Heart left ventricle (tissue), 16 donors: Measurements from ENCODE around the gene DLGAP1. TPM values are rescaled to one million over a fixed set of nuclear protein-coding genes. Genes with fewer than 3 reads are reported as not detected.

Source experiments
- ATAC-seq, 4 donors: fragments of 200-7000 bp; cut with Tn5 transposase; one replicate each; pipeline ENCODE4 v1.9.1; 2020 to 2022; ENCODE audit warnings: moderate library complexity in 4 of 4, mild to moderate bottlenecking in 3 of 4, moderate number of reproducible peaks in 1 of 4
- DNase-seq, 5 donors: peaks; one replicate each; pipeline ENCODE4 v3.0.0-alpha.2; 2020
- H3K27ac ChIP-seq, 12 donors: fragments of 200-600 bp; sonication (generic) in 4 of 12; one replicate each; pipeline versions ENCODE4 v1.5.0 to v1.8.0; 2016 to 2022; ENCODE audit warnings: mild to moderate bottlenecking in 2 of 12
- H3K27me3 ChIP-seq, 9 donors: fragments of 200-600 bp; sonication (generic) in 2 of 9; one replicate each; pipeline versions ENCODE4 v1.5.1 to v1.8.0; 2016 to 2022; ENCODE audit warnings: mild to moderate bottlenecking in 3 of 9
- H3K36me3 ChIP-seq, 9 donors: fragments of 200-600 bp; sonication (generic) in 2 of 9; one replicate each; pipeline versions ENCODE4 v1.5.0 to v1.8.0; 2018 to 2022; ENCODE audit warnings: mild to moderate bottlenecking in 2 of 9
- H3K4me1 ChIP-seq, 12 donors: fragments of 200-600 bp; sonication (generic) in 4 of 12; one replicate each; pipeline versions ENCODE4 v1.5.0 to v1.8.0; 2016 to 2022; ENCODE audit warnings: mild to moderate bottlenecking in 3 of 12
- H3K4me3 ChIP-seq, 12 donors: fragments of 200-600 bp; sonication (generic) in 4 of 12; one replicate each; pipeline versions ENCODE4 v1.5.0 to v1.8.0; 2017 to 2022; ENCODE audit warnings: mild to moderate bottlenecking in 9 of 12, moderate library complexity in 4 of 12
- H3K9me3 ChIP-seq, 12 donors: fragments of 200-600 bp; sonication (generic) in 4 of 12; one replicate each; pipeline versions ENCODE4 v1.5.0 to v1.8.0; 2016 to 2022; ENCODE audit warnings: mild to moderate bottlenecking in 1 of 12
- CTCF ChIP-seq, 12 donors: fragments of 200-600 bp; sonication (generic) in 4 of 12; IDR thresholded peaks; one replicate each; pipeline versions ENCODE4 v1.5.0 to v1.8.0; 2018 to 2022; ENCODE audit warnings: antibody characterized with exemption in 12 of 12, mild to moderate bottlenecking in 5 of 12
- POLR2A ChIP-seq, 2 donors: fragments of 450-650 bp; IDR thresholded peaks; one replicate each; pipeline ENCODE4 v1.6.1; 2017; ENCODE audit warnings: antibody characterized with exemption in 2 of 2, mild to moderate bottlenecking in 2 of 2, moderate library complexity in 2 of 2
- WGBS, 4 donors: extraction: QIAGEN DNeasy Blood & Tissue Kit in 2 of 4; methylation state at CpG; one replicate each; pipeline versions ENCODE4 v1.1.5 to v1.1.7; 2013 to 2018; 5-methylcytosine and 5-hydroxymethylcytosine counted together
- intact Hi-C, 10 donors: fragments of 100-400 bp; cut with DNase I; formaldehyde crosslinking; loops; one replicate each; pipeline versions ENCODE4 v1.11.1 to v1.14.2; 2022
- polyA plus RNA-seq, 2 donors: library from polyadenylated mRNA; stranded (reverse); fragments of 200-250 nt; gene quantifications; one replicate each; pipeline ENCODE4 v1.2.3, GENCODE V29; 2013
- total RNA-seq, 9 donors: library from RNA; depleted of rRNA in 2 of 9; stranded (reverse); fragments of >200 nt in 2 of 9; fragmentation: NEBNext Ultra II Directional in 3 of 9; extraction: Animal tissue kit (Norgen Biotek cat#: 25700) in 3 of 9; gene quantifications; one replicate each; pipeline versions ENCODE4 v1.1.0 to v1.2.4, GENCODE V29; 2016 to 2023
- donor health status: ischemic (EF 13 %, LVEDD 7.1; RV severe dilation, severe dysfunction).
- donor health status: healthy with polysubstance abuse.
- donor health status: DM: no; HTN: yes; CAD: no.
- donor health status: DM: no; HTN: no; CAD: no.
- donor health status: ischemic (EF 25% LVEDD 6.9; RV normal size, moderate dysfunction).
- donor health status: ischemic (EF 25% LVEDD 5.7; RV mildly dilated, moderate dysfunction).
- donor health status: healthy.
- donor health status: DM: yes; HTN: yes; CAD: no.
- donor health status: ischemic (EF 35%, LVEDD 5.7; RV mildly dilated, moderate dysfunction).
- donor health status: nonischemic (EF 11% LVEDD 7.7; RV severe dilation, severe dysfunction).
- donor health status: DM: yes; HTN: yes; CAD: no.
- donor health status: PGD.
- donor health status: ischemic (EF 29% LVEDD 5.4; RV normal size, mild dysfunction).
- donor health status: nonischemic (EF 23%, LVEDD 6.1; RV moderate dilation, normal function).

Gene DLGAP1
- total and polyA plus RNA-seq, 11 donors: 0.10 to 5.5 (median 0.40) TPM; not detected in 1

- DNase-seq (no peak), ATAC-seq (no peak)
- Histone ChIP-seq H3K27ac (no peak overlapping the region), H3K9me3 (peaks cover 0 to 5% (median 0%) of the 10 kb centered on the region in 12 donors), H3K4me1 (peaks cover 0 to 11% (median 0%) of the 10 kb centered on the region in 12 donors), H3K36me3 (no peaks in the 10 kb centered on the region), H3K4me3 (no peak overlapping the region), H3K27me3 (no peaks in the 10 kb centered on the region)
- intact Hi-C loops: no loop called here
- TF ChIP-seq CTCF (IDR thresholded peaks at IDR 0.05): no peak
- TF ChIP-seq POLR2A (IDR thresholded peaks at IDR 0.05): no peak
- 78 to 94% (median 88%) methylated on average over 2 of the region's 2 CpGs for WGBS, 4 donors
Measured at GRCh38 chr18:3692691-3693090, 762.4 kb downstream of the DLGAP1 start.

DNA sequence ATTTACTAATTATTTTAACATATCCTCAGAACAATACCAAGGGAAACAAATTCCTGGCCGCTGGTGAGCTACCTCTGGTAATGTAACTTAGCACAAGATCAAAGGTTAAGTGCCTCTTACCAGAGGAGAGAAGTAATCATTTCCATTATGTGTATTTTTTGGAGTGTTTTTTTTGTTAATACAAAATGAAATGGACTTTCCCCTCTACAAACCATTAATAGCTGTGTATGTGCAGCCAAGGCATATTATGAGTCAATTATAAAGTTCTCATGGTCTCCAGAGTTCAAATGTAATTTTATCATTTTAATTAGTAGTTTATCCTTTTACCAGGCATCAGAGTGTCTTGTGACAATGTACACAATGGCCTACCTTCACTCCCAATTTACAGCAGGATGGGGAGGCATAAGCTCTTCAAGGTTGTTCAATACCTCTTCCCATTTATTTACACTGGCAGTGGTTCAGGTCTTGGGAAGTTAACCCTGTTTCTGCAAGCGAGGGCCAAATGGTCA lies 762.9 kb downstream of the DLGAP1 start:
- Histone ChIP-seq H3K4me1 (peaks cover 0 to 11% (median 0%) of the 10 kb centered on the region in 12 donors), H3K36me3 (no peaks in the 10 kb centered on the region), H3K27ac (no peak overlapping the region), H3K4me3 (no peak overlapping the region), H3K27me3 (no peaks in the 10 kb centered on the region), H3K9me3 (peaks cover 0 to 10% (median 0%) of the 10 kb centered on the region in 12 donors)
- ATAC-seq: peak in 1 of 4 donors; percentile 64
- 67 to 81% (median 79%) methylated on average over 2 of the region's 2 CpGs for whole genome bisulfite sequencing, 4 donors
- TF ChIP-seq POLR2A (IDR thresholded peaks at IDR 0.05): no peak
- TF ChIP-seq CTCF (IDR thresholded peaks at IDR 0.05): no peak
- intact Hi-C loops: no loop called here
- no peak for DNase-seq

DNA sequence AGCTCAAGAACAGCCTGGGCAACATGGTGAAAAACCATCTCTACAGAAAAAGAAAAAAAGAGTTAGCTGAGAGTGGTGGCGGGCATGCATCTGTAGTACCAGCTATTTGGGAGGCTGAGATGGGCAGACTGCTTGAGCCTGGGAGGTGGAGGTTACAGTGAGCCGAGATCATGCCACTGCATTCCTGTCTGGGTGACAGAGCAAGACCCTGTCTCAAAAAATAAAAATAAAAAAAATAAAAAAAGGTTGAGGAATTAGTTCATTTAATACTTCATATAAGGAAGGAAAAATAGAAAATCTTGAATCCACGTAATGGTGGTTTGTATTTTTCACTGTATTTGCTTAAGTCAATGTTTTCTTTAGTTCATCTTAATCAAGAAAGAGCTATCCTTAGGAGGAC lies 763.4 kb downstream of the DLGAP1 start:
- intact Hi-C loops: no loop called here
- no peak for ATAC-seq

DNA sequence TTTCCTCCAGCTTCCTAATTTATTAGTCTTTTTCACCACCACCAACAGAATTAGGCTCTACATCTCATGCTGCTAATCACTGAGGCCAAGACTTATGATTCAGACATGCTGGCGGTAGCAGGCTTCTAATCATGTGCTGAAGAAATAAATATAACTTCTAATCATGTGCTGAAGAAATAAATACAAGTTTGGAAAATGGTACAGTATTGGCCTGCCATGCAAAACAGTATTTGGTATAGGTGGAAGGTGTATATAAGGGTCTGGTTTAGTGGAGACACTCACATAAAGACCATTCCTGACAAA lies 764.4 kb downstream of the DLGAP1 start:
- H3K9me3 ChIP-seq: peaks cover 0 to 16% (median 0%) of the 10 kb centered on the region in 12 donors
- no peak overlapping the region for H3K4me3 ChIP-seq
- DNase-seq: no peak
- H3K36me3 ChIP-seq: no peaks in the 10 kb centered on the region
- ATAC-seq: no peak
- intact Hi-C loops: no loop called here
- WGBS, 4 donors: 78 to 93% (median 83%) methylated on average over 1 of the region's 1 CpG
- no peak overlapping the region for H3K27ac ChIP-seq
- H3K27me3 ChIP-seq: no peaks in the 10 kb centered on the region
- no peak for TF ChIP-seq POLR2A (IDR thresholded peaks at IDR 0.05)
- peaks cover 0 to 11% (median 0%) of the 10 kb centered on the region in 12 donors for H3K4me1 ChIP-seq

More for the DNA sequence above, 763.4 kb downstream of the DLGAP1 start:
- Histone ChIP-seq H3K36me3 (no peaks in the 10 kb centered on the region), H3K4me1 (peaks cover 0 to 11% (median 0%) of the 10 kb centered on the region in 12 donors), H3K9me3 (peaks cover 0 to 15% (median 0%) of the 10 kb centered on the region in 12 donors), H3K27me3 (no peaks in the 10 kb centered on the region), H3K27ac (no peak overlapping the region), H3K4me3 (no peak overlapping the region)
- TF ChIP-seq CTCF (IDR thresholded peaks at IDR 0.05): no peak
- no peak for TF ChIP-seq POLR2A (IDR thresholded peaks at IDR 0.05)
- no peak for DNase-seq
- WGBS, 4 donors: 83 to 88% (median 85%) methylated on average over 3 of the region's 3 CpGs
